HG03196 (cell line): ENCODE results near the gene PF4V1.

Experiments used
- ATAC-seq: cut with Tn5 transposase; IDR thresholded peaks from one replicate; pipeline ENCODE4 v1.9.1; 2021; ENCODE audit not compliant: unreplicated experiment

Gene PF4V1

DNA sequence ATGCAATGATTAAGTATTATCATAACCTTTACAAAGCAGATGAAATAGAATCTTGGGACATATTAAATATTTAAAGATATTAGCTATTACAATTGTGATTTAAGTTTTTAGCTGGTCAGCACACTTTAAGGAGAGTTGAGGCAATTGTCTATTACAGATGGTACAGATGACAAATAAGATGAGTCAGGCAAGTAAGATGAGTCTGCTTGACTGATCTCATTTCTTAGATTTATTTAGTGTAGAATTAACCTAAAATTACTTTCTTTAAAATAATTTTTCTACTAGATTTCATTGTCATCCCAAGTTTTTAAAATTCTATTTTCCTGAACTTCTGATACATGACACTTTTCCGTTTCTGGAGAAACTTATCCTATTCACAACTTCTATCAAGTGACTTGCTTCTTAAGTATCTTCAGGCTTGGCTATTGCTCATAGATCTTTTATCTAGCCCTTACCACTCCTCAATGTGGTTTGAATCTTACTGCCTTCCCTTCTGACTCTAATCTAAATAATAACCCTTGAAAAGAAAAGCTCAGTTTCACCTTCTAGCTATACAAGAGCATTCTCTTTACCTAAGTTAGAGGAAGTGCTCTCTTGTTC is 49.0 kb downstream of the PF4V1 start:
- no peak for ATAC-seq

DNA sequence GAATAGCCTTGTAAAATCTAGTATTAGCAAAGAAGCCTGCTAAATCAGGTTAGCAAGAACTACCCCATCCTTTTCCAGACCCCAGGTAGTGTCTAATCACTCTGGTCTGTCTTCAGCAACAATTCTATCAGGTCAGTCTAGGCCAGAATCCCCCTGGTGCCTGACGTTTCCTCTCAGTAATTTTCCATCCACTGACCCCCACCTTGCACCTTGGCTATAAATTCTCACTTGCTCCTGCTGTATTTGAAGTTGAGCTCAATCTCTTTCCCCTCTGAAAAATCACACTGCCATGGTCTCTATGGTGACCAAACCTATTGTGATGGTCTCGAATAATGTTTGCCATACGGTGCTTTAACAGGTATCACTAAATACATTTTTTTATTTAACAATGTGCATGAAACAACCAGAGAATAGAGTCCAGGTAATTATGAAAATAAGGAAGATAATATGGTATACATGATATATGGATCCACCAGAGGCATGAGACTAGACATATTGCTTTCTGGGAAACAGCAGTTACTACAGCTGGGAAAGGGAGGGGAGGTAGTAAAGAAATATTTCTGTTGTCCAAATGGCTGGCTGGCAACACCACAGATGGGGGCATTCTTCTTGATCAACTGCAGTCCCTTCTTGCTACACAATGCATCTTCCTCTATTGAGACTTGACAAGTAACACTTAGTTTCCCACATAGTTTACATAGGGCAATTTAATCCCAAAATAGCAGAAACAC is 49.9 kb downstream of the PF4V1 start:
- ATAC-seq = no peak
